Hematopoietic multipotent progenitor cell treated with erythropoietin and hydrocortisone succinate and interleukin-3 and kit ligand, for 6 days (in vitro differentiated cells): ENCODE results near the gene VSTM4.

Source experiments
- DNase-seq: peaks from one replicate; pipeline ENCODE4 v3.0.0-alpha.2; 2015

VSTM4 gene

DNA sequence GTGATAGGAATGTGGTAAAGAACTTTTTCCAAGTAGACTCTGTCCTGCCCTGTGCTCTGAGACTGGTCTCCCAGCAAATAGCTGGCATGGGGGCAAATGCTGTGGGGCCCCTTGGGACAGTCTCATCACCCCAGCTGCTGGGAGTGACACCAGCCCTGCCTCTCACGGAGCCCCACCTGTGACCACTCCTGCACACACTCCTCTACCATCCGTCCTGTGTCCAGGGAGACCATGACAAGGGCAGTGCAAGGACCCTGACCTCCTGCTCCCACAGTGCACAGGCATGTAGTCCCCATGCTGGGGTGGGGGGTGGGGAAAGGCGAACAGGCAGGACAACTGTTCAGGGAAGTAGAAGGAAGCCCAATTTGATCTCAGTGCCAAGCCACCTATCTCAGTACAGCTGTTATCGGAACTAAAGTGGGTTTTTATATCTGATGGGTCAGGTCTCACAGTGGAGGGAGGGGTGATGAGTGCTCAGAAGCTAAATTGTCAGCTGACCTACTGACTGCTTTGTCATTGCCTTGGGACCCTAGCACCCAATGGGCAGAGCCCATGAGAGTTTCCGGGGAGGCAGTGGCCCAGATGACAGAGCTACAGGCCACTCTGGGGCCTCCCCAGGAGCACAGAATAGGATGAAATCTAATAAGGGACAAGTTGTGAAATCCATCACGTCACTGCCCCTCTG, 24.5 kb downstream of the VSTM4 start:
- peak; percentile 12 for DNase-seq

DNA sequence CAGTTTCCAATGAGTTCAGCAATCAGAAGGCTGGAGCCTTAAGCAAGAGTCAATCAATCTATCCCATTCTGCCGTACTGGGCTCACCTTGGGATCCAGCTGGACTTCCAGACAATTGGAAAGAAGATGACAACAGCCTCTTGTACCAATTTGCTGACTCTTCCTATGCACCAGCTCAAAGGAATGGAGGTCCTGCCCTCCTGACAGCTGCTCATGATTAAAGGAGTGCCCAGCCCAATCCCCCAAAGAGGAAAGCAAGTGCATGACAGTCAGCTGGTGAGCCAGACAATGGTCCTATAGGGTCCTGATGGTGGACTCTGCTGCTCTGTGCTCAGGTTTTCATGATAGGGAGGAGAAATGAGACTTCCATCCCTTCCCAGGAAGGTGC, 25.1 kb downstream of the VSTM4 start:
- DNase-seq: no peak

DNA sequence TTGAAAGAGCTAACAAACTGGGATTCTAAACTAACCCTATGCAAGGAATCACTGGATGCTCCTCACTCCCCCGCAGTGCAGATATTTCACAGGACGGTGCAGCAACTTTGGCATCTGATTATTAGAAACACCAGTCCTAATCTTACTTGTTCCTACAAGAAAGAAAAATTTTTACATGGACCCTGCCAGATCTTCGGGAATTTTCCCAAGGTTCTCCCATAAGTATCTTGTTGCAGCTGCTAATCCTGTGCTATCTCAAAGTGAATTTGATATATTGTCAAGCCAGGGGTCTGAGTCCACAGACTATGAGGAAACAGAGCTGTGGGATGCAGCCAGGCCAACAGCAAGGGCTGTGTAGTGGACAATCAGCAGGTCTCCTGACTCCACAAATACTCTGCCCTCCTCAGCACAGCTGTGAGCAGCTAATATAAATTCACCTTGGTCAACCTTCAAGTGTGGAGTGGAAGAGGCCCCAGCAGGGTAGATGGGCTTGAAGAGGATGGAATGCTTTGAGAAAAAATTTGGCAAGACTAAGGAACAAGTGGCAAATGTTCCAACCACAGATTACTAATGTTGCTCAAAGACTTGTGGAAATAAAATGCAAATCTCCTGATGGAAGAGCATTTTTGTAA, 25.6 kb downstream of the VSTM4 start:
- DNase-seq: no peak

DNA sequence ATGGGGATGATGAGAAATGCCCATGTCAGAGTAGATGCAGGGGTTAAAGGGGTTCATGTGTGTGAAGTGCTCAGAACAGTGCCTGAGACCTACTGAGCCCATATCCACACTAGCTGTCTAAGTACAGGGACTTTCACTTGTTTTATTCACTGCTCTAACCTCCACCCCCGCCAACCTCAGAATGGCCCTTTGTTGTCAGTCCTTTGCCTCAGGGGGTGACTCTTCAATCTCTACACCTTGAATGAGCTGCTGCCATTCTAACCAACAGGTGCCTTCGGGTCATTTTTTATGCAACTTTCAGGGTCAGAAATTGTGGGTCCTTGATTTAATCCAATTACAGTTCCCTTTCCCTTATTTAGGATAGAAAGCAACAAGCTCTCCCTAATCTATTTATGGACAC, 26.2 kb downstream of the VSTM4 start:
- no peak for DNase-seq

DNA sequence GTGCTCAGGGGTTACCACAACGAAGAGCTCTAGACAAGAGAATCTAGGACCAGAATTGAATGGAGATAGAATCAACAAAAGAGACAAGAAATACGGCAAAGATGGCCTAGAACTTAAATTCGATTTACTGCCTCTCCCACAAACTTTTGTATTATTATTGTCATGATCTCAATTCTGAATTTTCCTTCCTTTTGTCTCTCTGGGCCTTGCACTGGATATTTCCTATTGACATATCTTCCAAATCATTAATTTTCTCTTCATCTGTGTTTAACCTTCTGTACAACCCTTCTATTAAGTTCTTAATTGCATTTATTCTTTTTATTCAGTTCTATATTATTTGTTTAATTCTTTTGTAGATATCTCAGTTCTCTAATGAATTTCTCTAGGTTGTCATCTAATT, 28.4 kb downstream of the VSTM4 start:
- DNase-seq: no peak

DNA sequence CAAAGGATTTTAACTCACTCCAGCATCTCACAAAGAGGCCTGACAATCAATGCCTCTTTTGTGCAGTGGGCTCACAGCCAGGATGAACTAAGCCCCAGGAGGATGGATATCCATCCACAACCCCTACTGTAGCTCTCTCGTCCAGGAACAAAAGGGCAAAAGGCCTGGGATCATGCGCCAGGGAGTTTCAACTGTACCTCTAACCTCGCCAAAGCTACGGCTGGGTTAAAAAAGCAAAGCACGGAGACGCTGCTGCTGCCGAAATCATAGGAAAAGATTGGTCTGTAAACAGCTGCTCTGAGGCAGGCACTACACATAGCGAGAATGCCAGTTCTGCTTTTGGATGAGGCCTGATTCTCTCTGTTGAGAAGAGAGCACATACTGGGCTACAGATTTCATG, 32.1 kb downstream of the VSTM4 start:
- DNase-seq: no peak

DNA sequence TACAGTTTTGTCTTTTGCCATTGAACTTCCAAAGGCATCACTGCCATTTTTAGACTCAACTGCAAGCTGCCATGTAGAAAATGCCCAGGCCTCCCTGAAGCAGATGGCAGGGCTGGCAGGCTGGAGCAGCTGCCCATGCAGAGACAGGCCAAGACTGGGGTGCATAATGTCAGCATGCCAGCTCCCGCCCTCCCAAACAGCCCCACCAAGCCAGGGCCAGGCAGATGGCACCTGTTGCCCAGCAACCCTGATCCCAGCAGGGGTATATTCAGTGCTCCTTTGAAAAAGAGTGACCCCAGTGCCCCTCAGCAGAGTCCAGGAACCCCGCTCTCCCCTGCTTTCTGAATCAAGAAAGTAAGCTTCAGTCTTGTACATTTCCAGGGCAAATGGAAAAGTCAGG, 32.6 kb downstream of the VSTM4 start:
- DNase-seq: no peak

DNA sequence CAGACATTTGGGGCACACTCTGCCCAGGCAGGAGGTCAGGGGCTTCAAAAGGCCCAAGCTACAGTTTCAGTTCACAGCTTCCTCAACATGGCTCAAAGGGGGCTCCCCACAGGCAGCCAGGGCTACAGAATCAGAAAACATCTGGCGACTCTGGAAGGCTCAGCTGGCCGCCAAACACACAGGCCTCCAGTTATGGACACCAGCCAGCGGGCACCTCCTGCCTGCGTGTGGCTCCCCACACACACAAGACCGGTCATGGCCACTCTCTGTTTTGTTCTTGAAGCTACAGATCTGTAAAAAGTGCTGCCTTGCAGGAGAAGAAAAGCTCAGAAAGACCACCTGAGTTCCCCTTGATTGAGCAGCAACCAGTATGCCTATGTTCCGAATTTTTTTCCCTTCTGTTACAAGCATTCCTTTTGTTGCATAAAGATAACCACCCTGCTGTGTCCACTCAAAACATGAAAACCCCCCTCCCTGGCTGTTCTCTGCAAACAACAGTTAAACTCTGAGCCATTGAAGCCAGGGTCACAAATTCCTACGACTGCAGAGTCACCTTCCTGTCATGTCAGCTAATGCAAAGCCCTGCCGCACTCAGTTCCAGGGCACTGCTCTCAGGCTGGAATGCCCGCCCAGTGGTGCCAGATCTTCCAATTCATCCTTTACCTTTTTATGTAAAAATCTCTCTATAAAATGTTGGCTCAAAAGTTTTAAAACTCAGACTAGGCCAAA, 33.6 kb downstream of the VSTM4 start:
- DNase-seq: no peak

DNA sequence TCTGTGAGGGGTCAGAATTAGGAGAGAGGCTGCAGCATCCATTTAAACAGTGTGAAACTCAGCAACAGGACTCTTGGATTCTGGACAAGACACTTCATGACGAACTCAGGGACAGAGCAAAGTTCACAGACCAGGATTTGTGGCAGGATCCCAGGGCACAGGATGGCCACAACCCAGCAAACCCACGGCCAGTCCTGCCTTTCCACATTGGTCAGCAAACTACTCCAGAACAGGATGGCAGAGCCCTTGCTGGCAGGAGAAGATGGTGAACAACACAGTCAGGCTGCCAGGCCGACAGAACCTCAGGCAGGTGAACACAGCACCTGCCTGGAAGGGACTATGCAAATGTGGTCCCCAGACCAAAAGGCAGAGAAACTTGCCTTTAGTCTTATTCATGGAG, 34.4 kb downstream of the VSTM4 start:
- no peak for DNase-seq

DNA sequence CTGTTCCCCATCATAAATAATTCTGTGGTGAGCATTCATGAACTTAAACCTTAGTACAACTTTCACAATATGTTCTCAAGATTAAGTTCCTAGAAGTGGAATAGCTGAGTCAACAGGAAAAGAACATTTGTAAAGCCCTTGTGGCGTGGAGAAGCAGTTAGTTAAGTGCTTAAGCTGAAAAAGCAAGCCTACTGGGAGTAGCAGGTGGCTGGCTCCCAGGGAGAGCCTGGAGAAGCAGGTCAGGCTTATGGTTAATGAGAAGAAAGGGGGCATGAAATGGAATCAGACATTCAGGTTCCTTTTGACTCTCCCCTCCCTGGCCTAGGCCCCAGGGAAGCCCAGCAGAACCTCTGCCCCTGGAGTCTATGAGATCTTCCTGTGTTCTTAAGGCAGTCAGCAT, 35.3 kb downstream of the VSTM4 start:
- DNase-seq: peak; percentile 68

DNA sequence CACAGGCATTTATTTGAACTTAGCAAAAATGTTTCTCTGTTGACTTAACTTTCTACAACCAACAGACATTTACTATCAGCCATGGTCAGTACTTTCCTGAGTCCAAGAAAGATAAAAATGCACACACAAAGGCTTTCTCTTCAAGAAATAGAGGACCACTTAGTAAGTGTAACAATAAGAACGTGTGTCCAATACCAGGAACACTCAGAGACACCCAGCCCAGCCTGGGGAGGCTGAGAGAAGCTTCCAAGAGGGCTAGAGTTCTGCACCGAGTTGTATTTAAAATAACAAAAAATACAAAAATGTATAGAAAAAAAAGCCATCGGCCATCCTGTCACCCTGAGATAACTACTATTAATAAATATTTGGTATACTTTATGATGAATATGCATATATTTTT, 35.8 kb downstream of the VSTM4 start:
- DNase-seq: no peak

DNA sequence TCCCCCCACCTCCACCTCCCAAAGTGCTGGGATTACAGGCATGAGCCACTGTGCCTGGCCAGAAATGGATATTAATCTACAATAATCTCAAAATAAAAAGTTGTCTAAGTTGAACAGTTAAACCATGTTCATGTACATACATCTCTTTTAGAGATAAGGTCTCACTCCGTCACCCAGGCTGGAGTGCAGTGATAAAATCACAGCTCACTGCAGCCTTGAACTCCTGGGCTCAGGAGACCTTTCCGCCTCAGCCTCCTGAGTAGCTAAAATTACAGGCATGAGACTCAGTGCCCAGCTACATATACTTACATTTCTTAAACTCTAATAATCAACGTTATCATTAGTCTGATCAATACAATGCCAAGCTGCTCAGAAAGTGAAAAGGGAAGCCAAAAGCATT, 36.2 kb downstream of the VSTM4 start:
- no peak for DNase-seq

DNA sequence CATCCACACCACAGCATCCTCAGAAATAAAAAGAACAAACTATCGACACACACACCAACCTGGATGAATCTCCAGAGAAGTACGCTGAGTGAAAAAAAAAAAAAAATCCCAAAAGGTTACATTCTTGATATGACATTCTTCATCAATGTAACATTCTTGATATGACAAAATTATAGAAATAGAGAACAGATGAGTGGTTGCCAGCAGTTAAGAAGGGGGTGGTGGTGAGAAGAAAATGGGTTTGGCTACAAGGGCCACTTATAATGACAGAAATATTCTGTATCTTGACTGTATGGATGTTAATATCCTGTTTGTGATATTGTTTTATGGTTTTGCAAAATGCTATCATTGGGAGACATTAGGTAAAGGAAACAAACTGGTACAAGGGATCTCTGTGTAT, 36.9 kb downstream of the VSTM4 start:
- no peak for DNase-seq

DNA sequence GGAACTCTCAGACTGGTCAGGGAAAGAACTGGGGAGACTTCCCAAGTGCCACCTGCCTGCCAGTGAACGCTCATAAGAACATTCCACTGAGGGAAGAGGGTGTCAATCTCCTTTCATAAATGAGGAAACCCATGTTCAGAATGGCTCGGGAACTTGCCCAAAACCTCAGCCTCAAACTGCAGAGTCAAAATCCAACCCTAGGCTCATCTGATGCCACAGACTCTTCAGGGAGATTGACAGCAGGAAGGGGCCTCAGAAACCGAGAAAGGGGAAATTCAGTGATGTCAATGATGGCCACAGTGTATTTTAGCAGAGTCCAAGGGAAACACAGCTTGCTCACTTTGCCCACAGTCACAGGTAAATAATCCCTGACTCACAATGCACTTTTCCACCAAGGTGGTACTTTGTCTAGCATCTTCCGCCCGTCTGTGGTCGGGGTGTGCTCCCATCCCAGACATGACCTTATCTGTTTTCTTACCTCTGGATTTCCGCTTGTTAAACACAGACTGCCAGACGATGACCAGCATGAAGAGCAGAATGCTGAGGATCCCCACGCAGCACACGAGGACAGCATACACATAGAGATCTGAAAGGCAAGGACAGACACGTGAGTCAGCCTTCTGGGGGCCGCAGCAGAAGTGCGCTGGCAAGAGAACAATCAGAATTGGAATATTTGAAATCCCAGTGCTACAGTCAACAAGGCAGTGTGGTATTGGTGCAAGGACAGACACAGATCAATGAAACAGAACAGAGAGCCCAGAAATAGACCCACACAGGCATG, 38.4 kb downstream of the VSTM4 start:
- peak; percentile 40 for DNase-seq

DNA sequence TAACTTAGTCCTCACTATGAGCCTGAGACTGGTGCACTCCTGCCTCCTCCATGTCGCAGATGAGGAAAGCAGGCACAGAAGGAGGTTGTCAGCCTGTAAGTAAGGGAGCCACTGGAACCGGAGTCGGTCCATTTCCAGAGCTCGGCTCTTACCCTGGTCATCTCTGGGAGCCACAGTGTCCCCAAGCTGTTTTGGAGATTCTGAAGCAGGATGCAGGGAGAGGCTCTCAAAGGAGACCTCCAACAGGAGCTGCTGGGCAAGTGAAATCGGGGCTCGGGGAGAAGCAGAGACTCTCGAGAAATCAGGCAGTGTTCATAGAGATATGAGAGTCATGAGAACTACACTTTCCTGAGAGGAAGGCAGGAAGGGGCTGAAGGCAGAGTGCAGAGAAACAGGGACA, 39.0 kb downstream of the VSTM4 start:
- DNase-seq: no peak

DNA sequence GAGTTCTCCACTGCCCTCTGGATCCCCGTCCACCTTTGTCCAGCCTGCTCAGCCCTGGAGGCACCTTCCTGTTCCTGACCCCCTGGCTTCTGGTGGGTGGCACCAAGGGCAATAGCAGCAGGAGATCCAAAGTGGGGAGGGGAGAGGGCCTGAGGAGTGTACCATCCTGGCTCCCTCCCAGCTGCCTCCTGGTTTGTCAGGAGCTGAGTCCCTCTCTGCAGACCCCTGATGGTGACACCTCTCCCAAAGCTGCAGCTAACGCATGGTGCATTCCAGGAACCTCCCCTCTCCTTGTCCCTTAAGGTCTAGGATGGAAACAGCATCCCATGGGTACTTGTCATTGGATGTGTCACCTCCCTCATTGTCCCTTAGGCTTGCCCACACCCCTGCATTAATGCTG, 39.6 kb downstream of the VSTM4 start:
- no peak for DNase-seq

DNA sequence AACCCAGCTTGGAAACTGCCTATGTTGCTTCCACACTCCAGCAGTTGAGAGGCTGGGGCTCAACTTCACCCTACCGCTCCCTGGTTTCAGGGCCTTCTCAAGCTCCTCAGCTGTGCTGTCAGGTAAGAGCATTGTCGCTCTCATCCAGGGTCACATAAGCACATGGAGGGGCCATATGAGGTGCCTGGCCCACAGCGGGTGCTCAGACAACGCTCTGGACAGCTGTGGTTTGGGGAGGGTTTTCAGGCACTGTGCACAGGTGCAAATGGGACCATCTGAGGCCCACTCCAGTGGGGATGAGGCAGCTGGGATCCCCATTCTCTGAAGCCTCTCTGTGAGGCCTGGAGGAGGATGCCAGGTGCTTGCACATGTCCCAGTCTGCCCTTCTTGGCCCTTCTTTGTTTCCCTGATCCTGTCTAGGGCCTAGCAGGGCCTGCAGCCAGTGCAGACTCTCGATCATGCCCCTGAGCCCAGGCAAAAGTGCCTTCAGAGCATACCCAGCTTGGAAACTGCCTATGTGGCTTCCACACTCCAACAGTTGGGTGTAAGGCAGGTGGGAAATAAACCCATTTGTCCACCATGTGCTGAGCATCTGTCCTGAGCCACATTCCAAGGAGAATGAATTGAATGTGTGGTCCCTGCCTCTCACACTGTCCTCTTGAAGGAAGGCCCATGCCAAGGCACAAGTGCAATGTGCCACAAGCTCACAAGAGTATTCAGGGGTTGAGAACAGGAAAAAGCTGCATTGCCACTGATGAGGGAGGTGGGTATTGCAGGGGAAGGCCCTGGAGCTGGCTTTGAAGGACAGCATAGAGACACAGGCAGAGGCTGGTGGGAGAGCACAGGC, 40.3 kb downstream of the VSTM4 start:
- DNase-seq: no peak

DNA sequence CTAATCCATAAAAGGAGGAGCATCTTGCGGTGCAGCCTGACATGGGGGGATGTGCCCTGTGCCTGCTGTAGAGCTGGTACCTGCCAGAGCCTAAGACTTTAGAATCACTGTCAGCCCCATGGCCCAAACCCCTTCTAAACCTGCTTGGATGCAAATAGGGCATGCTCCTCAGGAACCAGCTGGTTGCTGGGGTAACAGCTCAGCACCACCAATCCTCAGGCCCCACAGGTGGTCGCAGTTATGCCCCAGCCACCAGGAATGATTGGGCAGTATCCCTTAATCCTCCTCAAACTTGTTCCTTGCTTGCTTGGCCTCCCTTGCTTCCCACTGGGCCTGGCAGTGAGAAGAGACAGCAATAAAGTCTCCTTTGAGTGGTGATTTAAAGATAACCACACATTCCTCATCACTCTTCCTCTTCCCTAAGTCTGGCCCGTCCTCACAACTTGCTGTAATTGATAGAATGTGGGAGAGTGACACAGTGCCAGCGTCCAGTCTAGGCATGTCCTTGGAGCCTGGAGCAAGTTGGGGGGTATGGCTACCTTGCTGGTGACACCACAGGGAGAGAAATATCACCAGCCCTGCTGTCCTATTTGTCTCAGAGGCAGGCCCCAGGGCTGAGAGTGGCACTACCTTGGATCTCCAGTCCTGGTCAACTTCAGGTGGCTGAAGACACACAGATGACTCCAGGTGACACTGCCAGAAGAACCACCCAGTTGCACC, 43.0 kb downstream of the VSTM4 start:
- no peak for DNase-seq

DNA sequence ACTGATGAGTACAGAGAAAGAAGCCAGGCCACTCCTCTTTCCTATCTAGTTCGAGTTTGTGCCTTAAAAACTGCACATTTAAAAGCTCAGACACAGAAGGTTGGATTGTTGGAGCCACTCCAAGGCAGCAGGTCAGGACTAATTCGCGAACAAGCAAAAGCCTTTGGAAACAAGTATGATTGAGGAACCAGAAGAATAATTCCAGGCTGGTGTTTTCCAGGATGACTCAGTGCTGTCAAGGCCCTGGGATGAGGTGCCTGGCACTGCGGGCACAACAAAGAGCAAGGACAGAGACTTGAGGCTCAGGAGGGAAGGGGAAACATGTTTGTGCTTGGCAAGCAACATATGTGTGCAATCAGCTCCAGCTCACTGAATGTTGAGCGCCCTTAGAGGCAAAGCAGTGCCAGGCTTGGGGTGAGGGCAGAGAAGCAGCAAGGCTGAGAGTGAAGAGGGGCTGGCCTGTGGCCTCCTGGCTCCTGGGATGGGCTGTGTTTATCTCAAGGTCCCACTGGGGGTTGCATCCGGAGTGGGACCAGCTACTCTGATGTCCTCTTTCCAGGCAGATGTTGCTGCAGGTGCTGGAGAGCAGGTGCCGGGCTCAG, 44.1 kb downstream of the VSTM4 start:
- no peak for DNase-seq

DNA sequence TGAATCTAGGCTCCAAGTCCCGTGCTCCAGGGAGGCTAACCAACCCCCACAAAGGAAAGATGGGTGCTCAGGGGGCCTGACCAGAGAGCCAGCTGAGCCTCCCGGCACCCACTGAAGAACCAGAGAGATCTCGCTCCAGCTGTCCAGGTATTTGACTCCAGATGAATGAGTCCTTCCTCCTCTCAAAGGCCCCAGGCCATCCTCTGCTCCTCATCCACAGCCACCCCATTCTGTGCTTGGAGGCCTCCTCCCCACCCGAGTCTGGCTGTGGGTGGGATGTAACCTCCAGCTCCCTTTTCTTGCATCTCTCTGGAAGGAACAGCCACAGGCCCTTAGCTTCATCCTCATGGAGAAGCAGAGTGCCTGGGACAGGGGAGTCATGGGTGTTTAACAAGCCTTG, 44.6 kb downstream of the VSTM4 start:
- DNase-seq: no peak

DNA sequence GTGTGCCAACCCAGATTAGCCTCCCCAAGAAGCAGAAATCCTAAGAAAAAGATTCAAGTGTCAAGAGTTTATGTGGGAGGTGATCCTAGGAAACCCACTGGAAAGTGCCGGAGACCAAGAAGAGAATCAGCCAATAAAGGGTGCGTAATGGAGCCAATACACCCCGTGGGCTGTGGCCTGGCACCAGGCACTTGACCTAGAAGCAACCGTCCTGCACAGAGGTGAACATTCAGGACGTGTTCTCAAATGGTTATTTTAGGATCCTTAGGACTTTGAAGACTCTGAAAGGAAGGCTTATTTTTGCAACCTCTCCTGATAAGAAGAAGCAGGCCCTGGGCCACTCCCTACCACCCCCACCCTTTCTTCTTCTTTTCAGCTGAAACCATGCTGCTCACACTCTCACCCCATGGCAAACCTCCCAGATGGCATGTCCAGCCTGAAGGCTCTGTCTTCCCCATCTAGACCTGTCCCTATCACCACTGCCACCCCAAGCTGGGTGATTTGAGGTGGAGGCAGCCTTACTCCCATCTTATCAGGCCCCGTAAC, 46.6 kb downstream of the VSTM4 start:
- peak; percentile 6 for DNase-seq
